Measurements from ENCODE around the gene MED26.

GRCh38 chr19:16659832-16660708 is 32.1 kb upstream of the MED26 start, which contains the start of gene SMIM7:
- TF ChIP-seq, protein P1, sequence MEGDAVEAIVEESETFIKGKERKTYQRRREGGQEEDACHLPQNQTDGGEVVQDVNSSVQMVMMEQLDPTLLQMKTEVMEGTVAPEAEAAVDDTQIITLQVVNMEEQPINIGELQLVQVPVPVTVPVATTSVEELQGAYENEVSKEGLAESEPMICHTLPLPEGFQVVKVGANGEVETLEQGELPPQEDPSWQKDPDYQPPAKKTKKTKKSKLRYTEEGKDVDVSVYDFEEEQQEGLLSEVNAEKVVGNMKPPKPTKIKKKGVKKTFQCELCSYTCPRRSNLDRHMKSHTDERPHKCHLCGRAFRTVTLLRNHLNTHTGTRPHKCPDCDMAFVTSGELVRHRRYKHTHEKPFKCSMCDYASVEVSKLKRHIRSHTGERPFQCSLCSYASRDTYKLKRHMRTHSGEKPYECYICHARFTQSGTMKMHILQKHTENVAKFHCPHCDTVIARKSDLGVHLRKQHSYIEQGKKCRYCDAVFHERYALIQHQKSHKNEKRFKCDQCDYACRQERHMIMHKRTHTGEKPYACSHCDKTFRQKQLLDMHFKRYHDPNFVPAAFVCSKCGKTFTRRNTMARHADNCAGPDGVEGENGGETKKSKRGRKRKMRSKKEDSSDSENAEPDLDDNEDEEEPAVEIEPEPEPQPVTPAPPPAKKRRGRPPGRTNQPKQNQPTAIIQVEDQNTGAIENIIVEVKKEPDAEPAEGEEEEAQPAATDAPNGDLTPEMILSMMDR (IDR thresholded peaks at IDR 0.05): no peak
- TF ChIP-seq TCF7L2 (IDR thresholded peaks at IDR 0.05; ENCODE audit: low read depth, low read length) (no peak), POLR2AphosphoS5 (IDR thresholded peaks at IDR 0.05; ENCODE audit: low read depth, low read length) (peak; percentile 96)
- TF ChIP-seq, protein P2, sequence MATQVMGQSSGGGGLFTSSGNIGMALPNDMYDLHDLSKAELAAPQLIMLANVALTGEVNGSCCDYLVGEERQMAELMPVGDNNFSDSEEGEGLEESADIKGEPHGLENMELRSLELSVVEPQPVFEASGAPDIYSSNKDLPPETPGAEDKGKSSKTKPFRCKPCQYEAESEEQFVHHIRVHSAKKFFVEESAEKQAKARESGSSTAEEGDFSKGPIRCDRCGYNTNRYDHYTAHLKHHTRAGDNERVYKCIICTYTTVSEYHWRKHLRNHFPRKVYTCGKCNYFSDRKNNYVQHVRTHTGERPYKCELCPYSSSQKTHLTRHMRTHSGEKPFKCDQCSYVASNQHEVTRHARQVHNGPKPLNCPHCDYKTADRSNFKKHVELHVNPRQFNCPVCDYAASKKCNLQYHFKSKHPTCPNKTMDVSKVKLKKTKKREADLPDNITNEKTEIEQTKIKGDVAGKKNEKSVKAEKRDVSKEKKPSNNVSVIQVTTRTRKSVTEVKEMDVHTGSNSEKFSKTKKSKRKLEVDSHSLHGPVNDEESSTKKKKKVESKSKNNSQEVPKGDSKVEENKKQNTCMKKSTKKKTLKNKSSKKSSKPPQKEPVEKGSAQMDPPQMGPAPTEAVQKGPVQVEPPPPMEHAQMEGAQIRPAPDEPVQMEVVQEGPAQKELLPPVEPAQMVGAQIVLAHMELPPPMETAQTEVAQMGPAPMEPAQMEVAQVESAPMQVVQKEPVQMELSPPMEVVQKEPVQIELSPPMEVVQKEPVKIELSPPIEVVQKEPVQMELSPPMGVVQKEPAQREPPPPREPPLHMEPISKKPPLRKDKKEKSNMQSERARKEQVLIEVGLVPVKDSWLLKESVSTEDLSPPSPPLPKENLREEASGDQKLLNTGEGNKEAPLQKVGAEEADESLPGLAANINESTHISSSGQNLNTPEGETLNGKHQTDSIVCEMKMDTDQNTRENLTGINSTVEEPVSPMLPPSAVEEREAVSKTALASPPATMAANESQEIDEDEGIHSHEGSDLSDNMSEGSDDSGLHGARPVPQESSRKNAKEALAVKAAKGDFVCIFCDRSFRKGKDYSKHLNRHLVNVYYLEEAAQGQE (IDR thresholded peaks at IDR 0.05; ENCODE audit: insufficient read depth in 1 of 2, low read depth in 2 of 2, low read length in 1 of 2): no peak

Measured in Panc1 (cell line).